HG03025 (cell line): ENCODE measurements around the gene NCEH1.
A peak's percentile ranks its signal among the peaks of the same experiment; 100 is the strongest.
"Not testable (repeated sequence)": the region's sequence is repeated elsewhere in the genome, so short reads cannot be mapped to it uniquely, and the experiment has no call there.

Experiments
- ATAC-seq: cut with Tn5 transposase; IDR thresholded peaks from one replicate; pipeline ENCODE4 v1.9.1; 2021; ENCODE audit warnings: mild to moderate bottlenecking, moderate library complexity; ENCODE audit not compliant: unreplicated experiment, low FRiP score

Gene NCEH1

DNA sequence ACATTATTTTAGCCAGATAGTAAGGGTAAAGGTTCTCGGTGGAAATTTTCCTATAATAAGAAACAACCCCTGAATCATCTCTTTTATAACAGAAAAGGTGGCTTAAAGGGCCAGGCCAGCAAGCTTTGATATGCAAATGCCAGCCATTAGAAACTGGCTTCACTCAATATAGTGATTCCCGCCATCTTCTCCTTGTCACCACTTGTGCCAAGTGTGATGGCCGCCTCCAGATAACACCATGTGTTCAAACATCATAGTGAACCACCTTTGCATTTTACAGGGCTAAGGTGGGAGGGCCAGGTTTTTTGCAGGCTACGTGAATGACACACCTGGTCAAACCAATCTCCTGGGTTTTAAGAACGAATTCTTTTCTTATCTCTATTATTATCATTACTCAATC, 31.3 kb downstream of the NCEH1 start:
- ATAC-seq: no peak

DNA sequence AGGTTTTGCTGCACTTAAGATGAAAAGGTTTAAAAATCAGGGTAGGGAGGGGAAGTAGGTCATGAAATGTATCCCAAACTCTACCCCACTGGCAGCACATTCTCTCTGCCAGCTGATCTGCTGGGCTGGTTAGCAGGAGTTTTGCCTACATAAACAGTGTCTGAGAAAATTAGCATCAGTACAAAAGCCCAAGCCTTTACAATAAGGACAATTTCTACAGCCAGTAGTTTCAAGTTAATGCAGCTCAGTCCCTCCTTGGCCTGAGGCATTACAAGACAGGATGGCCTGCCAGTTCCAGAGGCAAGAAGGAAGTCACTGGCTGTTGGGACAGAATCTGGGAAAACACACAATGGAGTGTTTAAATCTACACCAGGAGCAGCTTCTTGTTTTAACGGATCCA, 32.8 kb downstream of the NCEH1 start:
- ATAC-seq: no peak

DNA sequence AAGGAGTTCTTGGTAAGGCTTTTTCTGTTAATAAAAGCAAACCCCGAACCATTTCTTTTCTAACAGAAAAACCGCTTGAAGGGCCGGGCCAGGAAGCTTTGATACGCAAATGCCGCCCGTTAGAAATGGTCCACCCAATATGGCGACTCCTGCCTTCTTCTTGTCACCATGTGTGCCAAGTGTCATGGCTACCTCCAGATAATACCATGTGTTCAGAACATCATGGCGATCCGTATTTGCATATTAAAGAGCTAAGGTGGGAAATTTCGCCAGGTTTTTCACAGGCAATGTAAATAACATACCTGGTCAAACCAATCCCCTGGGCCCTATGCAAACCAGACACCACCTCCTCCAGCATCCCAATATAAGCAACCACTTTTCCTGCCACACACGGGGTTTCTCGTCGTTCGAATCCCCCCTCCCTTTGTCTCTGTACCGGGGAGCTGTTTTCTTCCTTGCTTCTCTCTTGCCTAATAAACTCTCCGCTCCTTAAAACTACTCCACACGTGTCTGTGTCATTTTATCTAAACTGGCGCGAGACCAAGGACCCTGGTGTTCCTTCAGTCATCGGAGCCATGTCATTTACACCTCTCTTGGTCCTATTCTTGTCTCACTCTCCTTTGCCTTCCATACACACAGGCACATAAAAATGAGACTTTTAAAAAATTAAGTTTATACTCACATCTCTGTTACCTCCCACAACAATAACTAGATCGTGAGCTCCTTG, 34.5 kb downstream of the NCEH1 start:
- no peak for ATAC-seq

DNA sequence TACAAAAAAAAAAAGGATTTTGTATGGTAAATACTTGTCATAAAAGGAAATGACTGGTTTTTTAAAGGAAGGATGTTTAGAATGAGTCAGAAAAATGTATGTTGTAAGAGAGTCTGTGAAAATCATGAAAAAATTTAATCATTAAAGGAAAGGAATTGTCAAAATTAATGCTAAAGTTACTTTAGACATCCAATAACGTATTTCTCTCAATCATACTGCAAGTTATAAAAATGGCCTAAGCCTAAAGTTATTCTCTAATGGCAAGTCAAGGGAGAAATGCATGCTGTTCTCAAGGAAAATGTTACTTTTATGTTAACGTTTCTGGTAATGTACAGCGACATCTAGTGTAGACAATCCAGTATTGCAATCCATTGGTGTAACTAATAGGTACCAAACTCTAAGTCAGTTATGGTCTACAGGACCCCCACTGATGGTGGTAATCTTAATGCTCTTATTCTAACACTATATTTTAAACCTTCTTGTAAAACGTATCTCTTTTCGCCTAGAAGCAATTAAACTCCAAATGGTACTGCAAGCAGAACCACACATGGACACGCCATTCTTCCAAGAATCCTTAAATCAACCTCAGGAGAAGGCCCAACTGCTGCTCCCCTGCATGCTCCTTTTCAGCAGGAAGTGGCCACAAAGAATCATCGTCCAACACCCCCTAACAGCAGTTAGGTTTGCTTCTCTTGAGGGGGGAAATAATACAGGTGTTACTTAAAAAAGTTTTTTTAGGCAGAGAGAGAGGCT, 35.2 kb downstream of the NCEH1 start:
- no peak for ATAC-seq

DNA sequence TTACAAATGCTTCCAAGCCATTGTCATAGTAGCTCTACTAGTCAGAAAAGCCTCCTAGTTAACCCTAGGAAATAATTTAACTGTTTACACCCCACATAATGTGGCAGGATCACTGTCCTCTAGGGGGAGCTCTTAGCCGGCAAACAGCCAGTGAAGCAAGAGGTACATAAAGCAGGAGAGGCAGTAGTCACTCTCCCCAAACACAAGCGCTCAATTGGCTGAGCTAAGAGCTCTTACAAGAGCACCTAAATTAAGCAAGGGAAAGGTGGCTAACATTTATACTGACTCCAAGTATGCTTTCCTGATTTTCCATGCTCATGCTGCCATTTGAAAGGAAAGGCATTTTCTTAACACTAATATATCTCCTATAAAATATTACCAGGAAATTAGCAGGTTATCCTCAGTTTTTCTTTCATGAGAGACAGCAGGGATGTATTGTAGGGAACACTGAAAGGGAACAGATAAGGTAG, 37.6 kb downstream of the NCEH1 start:
- ATAC-seq: peak; percentile 85

DNA sequence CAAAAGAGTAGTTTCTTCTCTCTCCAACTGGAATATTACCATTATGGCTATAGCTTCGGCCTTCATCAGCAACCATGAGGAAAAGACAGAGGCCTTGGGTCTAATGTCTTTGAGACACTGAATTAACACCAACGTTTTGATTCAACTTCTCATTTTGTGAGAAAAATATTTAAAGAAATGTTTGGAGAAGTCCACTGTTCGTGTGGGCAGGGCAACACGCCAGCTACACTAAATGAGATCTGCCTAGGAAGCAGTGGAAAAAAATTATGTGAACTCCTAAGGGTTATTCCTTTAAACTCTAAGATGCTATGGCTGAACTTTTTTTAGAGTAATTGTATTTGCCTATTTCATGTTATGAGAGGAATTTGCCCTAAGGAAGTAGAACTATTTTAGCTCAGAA, 41.8 kb downstream of the NCEH1 start:
- ATAC-seq: no peak

DNA sequence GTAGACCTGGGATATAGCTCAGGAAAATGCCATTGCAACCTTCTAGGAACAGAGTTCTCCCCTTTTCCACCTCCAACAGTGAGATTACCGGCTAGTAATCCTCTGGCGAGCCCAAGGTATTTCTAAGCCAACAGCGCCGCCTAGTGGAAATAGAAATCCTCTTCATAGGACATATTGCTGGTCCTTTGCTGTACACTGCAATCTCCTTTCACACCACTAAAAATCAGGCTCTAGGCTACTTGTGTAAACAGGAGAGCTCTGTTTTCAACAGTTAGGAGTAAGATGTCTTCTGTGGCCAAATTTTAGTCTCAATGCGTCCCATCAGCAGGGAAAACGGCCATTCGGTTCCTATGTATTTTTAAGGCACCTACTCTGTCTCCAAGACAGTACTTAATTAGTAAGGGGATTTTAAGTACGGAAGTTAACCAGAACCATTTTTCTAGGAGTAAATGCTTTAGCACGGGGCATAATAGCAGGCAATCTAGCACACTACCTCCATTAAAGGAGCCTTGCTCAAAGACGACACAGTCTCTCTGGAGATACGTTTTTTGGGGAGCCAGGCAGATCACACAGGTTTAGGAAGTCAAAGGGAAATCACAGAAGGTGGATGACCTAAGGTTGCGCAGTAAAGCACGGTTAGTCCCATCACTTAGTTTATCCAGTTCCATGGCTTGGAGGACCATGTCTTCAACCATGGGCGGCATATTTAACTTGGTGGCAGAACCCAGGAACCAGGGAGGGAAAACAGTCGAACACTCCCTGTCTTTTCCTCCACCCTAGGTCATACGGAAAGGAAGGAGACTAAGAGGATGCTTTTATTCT, 43.8 kb downstream of the NCEH1 start:
- peak; percentile 92 for ATAC-seq

DNA sequence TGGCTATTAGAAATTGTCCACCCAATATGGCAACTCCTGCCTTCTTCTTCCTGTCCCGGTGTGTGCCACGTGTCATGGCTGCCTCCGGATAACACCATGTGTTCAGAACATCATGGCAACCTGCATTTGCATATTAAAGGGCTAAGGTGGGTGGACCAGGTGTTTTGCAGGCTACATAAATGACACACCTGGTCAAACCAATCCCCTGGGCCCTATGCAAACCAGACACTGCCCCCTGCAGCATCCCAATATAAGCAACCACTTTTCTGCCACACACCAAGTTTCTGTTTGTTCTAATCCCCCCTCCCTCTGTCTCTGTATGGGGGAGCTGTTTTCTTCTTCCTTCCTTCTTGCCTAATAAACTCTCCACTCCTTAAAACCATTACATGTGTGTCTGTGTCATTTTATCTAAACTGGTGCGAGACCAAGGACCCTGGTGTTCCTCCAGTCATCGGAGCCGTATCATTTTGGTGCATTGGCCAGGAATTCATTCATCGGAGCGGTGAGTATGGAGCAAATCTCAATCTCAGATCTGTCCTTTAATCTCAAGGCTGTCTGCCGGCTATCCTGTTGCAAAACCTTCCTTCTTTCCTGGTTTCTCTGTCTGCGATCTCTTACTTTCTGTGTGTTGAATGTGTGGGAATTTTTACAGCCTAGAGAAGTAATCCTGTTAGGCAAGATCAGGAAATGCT, 44.5 kb downstream of the NCEH1 start:
- no peak for ATAC-seq

DNA sequence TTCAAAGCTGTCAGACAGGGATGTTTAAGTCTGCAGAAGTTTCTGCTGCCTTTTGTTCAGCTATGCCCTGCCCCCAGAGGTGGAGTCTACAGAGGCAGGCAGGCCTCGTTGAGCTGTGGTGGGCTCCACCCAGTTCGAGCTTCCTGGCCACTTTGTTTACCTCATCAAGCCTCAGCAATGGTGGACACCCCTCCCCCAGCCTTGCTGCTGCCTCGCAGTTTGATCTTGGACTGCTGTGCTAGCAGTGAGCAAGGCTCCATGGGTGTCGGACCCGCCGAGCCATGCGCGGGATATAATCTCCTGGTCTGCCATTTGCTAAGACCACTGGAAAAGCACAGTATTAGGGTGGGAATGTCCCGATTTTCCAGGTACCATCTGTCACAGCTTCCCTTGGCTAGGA, 45.4 kb downstream of the NCEH1 start:
- not testable (repeated sequence) for ATAC-seq

DNA sequence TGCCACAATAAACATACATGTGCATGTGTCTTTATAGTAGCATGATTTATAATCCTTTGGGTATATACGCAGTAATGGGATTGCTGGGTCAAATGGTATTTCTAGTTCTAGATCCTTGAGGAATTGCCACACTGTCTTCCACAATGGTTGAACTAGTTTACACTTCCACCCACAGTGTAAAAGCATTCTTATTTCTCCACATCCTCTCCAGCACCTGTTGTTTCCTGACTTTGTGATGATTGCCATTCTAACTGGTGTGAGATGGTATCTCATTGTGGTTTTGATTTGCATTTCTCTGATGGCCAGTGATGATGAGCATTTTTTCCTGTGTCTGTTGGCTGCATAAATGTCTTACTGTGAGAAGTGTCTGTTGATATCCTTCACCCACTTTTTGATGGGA, 50.4 kb downstream of the NCEH1 start:
- not testable (repeated sequence) for ATAC-seq

DNA sequence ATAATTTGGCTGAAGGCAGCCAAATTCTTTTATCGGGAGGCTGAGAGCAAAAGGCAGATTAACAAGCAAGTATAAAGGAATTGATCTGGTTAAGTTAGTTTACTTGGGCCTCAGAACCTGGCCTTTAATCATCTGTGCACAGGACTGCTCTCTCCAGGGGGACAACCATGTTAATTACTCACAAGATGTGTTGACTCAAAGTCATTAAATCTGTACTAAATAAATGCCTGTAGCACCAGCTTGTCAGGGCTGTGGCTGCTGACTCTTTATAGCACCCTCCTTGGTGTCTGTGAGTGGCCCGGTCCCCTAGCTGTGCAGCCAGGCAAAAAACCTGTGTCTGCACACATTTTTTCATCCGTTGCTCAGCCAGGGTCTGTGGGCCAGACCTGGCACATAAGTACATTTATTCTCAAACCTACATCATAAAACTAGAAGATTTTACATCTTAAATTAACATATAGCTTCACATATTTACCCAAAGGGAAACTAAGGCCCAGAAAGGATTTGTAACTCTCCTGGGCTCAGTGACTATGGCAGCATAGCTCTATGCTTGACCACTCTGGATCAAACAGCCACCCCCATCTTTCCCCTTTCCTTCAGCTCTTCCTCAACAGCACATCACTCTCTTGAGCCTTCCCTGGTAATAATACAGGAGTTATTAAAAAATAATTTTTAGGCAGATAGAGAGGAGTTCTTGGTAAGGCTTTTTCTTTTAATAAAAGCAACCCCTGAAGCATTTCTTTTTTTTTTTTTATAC, 51.4 kb downstream of the NCEH1 start:
- no peak for ATAC-seq

DNA sequence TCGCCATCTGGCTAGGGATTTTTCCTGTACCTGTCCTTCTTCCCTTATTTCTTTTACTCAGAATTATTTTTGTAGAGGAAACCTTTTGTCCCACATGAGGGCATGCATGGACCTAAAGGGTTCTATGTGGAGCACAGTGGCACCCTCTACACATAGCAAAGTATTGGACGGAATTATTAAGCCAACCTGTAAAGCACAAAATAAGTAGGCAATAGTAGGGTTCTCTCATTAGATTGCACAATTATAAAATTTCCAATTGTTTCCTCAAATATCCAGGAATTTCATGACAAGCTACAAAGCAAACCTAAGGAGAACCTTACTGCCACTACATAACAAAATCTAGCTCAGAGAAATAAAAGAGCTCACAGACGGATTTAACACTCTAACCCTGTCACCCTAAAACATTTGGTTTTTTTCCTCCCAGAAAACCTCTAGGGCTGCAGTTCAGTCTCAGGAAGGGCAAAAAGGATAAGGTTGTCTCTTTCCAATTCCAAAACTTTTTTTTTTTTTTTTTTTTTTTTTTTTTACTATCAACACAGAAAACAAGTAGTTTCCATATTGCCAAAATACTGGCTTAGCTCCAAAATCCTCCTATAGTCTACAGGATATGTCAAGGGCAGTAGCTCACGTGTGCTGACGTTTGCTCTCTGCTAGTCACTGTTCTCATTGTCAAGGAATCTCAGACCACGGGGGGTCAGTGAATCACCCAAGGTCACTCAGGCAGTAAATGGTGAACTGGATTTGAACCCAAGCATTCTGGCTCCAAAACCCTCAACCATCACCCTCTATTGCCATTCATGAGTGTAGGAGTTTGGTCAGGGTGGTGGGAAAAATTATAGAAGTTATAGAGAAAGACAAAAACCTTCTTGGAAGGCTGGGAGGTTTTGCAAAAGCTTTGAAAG, 52.3 kb downstream of the NCEH1 start:
- ATAC-seq: no peak

DNA sequence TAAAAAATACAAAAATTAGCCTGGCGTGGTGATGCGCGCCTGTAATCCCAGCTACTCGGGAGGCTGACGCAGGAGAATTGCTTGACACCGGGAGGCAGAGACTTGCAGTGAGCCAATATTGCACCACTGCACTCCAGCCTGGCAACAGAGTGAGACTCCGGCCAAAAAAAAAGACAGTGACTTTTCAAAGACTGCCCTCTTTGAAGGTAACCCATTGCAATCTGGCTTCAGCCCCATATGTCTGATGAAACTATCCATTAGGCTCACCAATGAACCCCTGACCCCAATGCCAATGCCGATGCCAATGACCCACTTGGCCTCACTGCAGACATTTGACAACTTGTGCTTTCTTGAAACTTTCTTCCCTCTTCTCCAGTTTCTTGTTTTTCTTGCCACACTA, 54.3 kb downstream of the NCEH1 start:
- no peak for ATAC-seq

DNA sequence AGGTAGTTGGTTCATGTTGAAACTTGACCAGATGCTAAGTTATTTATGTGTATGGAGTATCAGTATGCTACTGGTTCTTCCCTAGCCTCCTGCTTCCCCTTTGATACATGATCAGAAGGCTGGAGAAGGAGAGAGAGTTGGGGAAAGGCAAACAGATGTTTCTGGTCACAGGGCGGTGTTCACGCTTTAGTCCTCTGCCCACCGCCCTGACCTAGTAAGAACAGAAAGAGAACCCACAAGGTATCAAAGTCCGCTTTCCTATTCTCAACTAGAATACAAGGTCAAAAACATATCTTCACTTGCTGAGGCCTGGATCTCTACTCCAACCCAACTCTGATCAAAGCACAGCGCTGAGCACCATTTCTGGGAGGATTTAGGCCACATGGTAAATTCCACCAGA, 55.5 kb downstream of the NCEH1 start:
- ATAC-seq: no peak

DNA sequence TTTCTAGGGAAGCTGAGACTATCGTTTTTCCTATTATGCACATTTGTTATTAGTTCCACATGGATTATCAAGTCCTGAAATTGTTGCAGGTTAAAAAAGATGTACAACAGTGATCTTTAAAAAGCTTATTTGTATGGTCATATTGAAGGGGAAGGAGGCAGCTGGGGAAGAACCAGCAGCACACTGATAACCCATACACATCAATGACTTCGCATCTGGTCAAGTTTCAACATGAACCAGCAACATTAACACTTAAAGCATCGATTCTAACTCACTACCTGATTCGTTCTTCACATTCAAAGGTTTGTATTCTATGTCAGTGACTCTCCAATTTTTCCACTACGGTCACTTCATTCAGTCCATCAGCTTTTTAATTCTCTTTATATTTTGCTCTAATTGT, 56.4 kb downstream of the NCEH1 start:
- ATAC-seq: no peak

DNA sequence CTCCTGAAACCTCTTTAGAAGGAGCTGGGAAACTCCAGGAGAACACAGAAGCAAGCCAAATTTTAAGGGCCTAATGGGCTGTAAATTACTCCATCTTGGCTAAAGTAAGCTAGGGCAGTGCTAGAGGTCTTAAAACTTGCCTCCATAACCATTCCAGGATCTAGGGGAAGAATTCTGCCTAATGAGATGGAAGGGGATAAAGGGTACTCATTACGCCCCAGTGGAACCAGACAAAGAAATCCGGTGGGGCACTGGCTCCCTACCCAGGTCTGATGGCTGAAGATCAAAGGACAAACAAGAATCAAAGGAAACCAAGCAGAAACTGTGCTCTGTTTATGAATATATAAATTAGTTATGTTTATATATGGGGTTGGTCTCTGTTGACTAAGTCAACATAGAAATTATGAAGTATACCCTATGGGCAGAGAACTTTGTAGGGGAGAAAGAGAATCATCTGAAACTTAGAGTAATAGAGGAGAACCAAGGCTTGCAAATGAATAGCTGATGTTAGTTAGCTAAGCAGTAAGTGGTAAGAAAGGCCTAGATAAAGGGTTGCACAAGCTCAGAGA, 57.8 kb downstream of the NCEH1 start:
- ATAC-seq: no peak

DNA sequence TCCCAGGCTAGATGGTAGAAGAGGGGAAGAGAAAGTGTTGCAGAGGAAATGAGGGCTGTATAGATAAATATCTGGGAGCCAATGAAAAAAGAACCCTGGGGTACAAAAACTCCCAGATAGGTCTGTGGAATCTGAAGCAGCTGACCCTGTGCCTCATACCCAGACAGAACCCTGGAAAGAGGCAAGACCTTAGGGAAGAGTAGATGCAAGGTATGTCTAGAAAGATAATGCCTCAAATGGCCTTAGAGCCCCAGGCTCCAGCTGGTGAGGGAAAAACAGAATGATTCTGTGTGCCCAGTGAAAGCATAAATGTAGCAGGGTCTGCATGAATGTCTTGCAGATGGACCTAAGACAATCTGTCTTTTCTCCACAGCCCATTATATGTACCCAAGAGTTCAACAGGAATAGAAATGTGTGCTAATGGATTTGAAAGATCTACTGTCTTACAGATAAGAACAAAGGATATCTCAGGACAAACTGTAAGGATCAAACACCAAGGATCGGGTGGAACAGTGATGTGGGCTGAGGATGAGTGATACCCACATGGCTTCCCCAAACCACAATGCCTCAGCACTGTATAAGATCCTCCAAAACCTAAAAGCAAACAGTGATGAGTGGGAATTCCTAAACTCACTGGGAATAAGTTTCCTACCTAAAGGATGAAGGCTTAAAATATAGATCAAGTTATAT, 58.8 kb downstream of the NCEH1 start:
- no peak for ATAC-seq

DNA sequence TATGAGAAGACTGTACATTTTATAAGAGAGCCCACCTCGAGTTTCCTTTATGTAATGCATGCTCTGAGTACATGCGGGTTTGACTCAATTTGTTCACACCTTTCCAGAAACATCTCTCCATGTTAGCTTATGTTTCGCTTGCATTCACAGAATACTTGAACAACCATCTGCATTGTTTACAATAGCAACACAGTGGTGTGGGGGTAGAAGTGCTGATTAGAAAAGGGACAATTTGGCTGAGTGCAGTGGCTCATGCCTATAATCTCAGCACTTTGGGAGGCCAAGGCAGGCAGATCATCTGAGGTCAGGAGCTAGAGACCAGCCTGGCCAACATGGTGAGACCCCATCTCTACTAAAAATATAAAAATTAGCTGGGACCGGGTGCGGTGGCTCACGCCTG, 60.9 kb downstream of the NCEH1 start:
- ATAC-seq: no peak
